Measurements from ENCODE around the gene TMEM53. TPM values are rescaled to one million over a fixed set of nuclear protein-coding genes. Genes with fewer than 3 reads are reported as not detected.

The TMEM53 gene
- polyA plus RNA-seq, 1 of the 3 experiments (the other 2 are of a cell fraction): 14.9 TPM

DNA sequence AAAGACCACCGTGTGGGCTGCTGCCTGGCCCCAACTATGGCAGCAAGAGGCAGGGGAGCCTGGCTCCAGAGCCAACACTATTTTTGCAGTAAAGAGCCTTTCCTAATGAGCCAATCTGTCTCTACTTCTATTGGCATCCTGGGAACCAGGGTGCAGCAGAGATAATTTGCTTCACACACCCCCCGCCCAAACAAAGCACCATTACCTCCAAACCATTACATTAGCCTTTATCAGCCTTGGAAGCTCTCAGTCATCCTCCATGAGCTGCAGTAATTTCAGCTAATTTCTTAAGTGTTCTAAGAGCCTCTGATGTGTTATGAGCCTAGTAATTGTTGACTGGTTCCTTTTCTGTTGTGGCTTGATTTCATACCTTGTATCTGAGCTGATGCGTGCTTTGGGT lies 21.8 kb upstream of the TMEM53 start:
- no peak for DNase-seq
- Histone ChIP-seq H3K9me2 (no peaks in the 10 kb centered on the region), H3K79me2 (ENCODE audit: insufficient read depth) (no peaks in the 10 kb centered on the region), H4K20me1 (ENCODE audit: insufficient read depth) (no peaks in the 10 kb centered on the region), H3K9me3 (no peaks in the 10 kb centered on the region), H3K4me2 (no peak overlapping the region), H3K4me1 (ENCODE audit: control insufficient read depth in 1 of 2, insufficient read depth in 2 of 2, low read depth in 1 of 2, low read length in 1 of 2) (no peaks in the 10 kb centered on the region), H2AFZ (ENCODE audit: low read depth) (no peak overlapping the region), H3K36me3 (replicated peaks in 1 of 2; ENCODE audit: control insufficient read depth in 1 of 2, insufficient read depth in 2 of 2, low read length in 1 of 2) (no peaks in the 10 kb centered on the region), H3K4me3 (ENCODE audit: low read depth in 2 of 2, low read length in 1 of 2) (no peak overlapping the region), H3F3A (replicated peaks; ENCODE audit: insufficient read depth) (no peaks in the 10 kb centered on the region), H3K27ac (ENCODE audit: low read depth in 2 of 2, low read length in 1 of 2) (no peak overlapping the region), H3K9ac (no peak overlapping the region), H3K27me3 (ENCODE audit: insufficient read depth) (no peaks in the 10 kb centered on the region)
- TF ChIP-seq SMC3 (IDR thresholded peaks at IDR 0.05; ENCODE audit: low read depth, low read length): no peak
- TF ChIP-seq TAF1 (IDR thresholded peaks at IDR 0.05; ENCODE audit: borderline replicate concordance, low read depth, low read length): no peak
- no peak for TF ChIP-seq FOSL2 (IDR thresholded peaks at IDR 0.05; ENCODE audit: borderline replicate concordance, low read depth)
- TF ChIP-seq EP300 (IDR thresholded peaks at IDR 0.05; ENCODE audit: borderline replicate concordance in 1 of 2, low read depth in 1 of 2, low read length in 1 of 2): no peak
- TF ChIP-seq GABPA (IDR thresholded peaks at IDR 0.05; ENCODE audit: low read depth): no peak
- TF ChIP-seq RCOR1 (IDR thresholded peaks at IDR 0.05; ENCODE audit: low read length): no peak
- no peak for TF ChIP-seq NFIC (IDR thresholded peaks at IDR 0.05; ENCODE audit: borderline replicate concordance)
- TF ChIP-seq CHD2 (IDR thresholded peaks at IDR 0.05; ENCODE audit: low read length, partially characterized antibody): no peak
- no peak for TF ChIP-seq POLR2AphosphoS5 (IDR thresholded peaks at IDR 0.05; ENCODE audit: low read depth, low read length)
- TF ChIP-seq, protein P1, sequence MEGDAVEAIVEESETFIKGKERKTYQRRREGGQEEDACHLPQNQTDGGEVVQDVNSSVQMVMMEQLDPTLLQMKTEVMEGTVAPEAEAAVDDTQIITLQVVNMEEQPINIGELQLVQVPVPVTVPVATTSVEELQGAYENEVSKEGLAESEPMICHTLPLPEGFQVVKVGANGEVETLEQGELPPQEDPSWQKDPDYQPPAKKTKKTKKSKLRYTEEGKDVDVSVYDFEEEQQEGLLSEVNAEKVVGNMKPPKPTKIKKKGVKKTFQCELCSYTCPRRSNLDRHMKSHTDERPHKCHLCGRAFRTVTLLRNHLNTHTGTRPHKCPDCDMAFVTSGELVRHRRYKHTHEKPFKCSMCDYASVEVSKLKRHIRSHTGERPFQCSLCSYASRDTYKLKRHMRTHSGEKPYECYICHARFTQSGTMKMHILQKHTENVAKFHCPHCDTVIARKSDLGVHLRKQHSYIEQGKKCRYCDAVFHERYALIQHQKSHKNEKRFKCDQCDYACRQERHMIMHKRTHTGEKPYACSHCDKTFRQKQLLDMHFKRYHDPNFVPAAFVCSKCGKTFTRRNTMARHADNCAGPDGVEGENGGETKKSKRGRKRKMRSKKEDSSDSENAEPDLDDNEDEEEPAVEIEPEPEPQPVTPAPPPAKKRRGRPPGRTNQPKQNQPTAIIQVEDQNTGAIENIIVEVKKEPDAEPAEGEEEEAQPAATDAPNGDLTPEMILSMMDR (IDR thresholded peaks at IDR 0.05): no peak
- TF ChIP-seq, protein P2, sequence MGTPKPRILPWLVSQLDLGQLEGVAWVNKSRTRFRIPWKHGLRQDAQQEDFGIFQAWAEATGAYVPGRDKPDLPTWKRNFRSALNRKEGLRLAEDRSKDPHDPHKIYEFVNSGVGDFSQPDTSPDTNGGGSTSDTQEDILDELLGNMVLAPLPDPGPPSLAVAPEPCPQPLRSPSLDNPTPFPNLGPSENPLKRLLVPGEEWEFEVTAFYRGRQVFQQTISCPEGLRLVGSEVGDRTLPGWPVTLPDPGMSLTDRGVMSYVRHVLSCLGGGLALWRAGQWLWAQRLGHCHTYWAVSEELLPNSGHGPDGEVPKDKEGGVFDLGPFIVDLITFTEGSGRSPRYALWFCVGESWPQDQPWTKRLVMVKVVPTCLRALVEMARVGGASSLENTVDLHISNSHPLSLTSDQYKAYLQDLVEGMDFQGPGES (IDR thresholded peaks at IDR 0.05; ENCODE audit: low read depth, low read length): no peak
- TF ChIP-seq, protein P3, sequence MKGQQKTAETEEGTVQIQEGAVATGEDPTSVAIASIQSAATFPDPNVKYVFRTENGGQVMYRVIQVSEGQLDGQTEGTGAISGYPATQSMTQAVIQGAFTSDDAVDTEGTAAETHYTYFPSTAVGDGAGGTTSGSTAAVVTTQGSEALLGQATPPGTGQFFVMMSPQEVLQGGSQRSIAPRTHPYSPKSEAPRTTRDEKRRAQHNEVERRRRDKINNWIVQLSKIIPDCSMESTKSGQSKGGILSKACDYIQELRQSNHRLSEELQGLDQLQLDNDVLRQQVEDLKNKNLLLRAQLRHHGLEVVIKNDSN (IDR thresholded peaks at IDR 0.05; ENCODE audit: borderline replicate concordance, low read depth): no peak
- ChIA-PET CTCF (interaction anchor here (1.2 to 1.4 kb wide), 3 partner anchors 11 to 22 kb away, joined by 4 to 5 read pairs (median 4); no protein-coding TSS in a partner anchor), POLR2A (no interaction called here)
- 81% methylated on average over 3 of the region's 3 CpGs for WGBS (ENCODE audit: low lambda C conversion rate)

DNA sequence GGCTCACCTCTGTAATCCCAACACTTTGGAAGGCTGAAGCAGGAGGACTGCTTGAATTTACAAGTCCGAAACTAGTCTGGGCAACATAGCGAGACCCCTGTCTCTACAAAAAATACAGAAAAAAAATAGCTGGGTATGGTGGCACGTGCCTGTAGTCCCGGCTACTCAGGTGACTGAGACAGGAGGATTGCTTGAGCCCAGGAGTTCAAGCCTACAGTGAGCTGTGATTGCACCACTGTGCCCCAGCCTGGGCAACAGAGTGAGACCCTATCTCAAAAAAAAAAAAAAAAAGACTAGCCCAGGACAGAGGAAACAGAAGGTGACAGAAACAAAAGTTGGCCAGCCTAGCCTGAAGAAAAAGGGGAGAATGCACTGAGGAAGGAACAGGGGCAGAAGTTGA lies 21.4 kb upstream of the TMEM53 start:
- ChIA-PET CTCF (interaction anchor here (1.2 kb wide), 1 partner anchor 11 kb away, joined by 4 read pairs; no protein-coding TSS in a partner anchor), POLR2A (no interaction called here)
- Histone ChIP-seq H3K4me1 (ENCODE audit: control insufficient read depth in 1 of 2, insufficient read depth in 2 of 2, low read depth in 1 of 2, low read length in 1 of 2) (no peaks in the 10 kb centered on the region), H3K27ac (ENCODE audit: low read depth in 2 of 2, low read length in 1 of 2) (no peak overlapping the region), H3K4me3 (ENCODE audit: low read depth in 2 of 2, low read length in 1 of 2) (no peak overlapping the region), H4K20me1 (ENCODE audit: insufficient read depth) (no peaks in the 10 kb centered on the region), H3K36me3 (replicated peaks in 1 of 2; ENCODE audit: control insufficient read depth in 1 of 2, insufficient read depth in 2 of 2, low read length in 1 of 2) (no peaks in the 10 kb centered on the region), H3F3A (replicated peaks; ENCODE audit: insufficient read depth) (no peaks in the 10 kb centered on the region), H3K79me2 (ENCODE audit: insufficient read depth) (no peaks in the 10 kb centered on the region), H3K9me3 (no peaks in the 10 kb centered on the region), H3K4me2 (no peak overlapping the region), H3K9me2 (no peaks in the 10 kb centered on the region), H3K9ac (no peak overlapping the region), H2AFZ (ENCODE audit: low read depth) (no peak overlapping the region), H3K27me3 (ENCODE audit: insufficient read depth) (no peaks in the 10 kb centered on the region)
- WGBS (ENCODE audit: low lambda C conversion rate): 72% methylated on average over 4 of the region's 4 CpGs
- no peak for DNase-seq
- no peak for TF ChIP-seq POLR2AphosphoS5 (IDR thresholded peaks at IDR 0.05; ENCODE audit: low read depth, low read length)
- TF ChIP-seq, protein P2 (IDR thresholded peaks at IDR 0.05; ENCODE audit: low read depth, low read length): no peak
